ENCODE results near the gene CHURC1.

GRCh38 chr14:64939817-64940190 is 25.5 kb downstream of the CHURC1 start:
- TF ChIP-seq CTCF (IDR thresholded peaks at IDR 0.05): no peak
- TF ChIP-seq POLR2A (IDR thresholded peaks at IDR 0.05): no peak
